IPS-11a (cell line): ENCODE data around the gene HDAC9.

Experiments
- H3K4me3 ChIP-seq: one replicate; pipeline ENCODE4 v1.5.1; 2013; ENCODE audit warnings: low read depth, low read length, control low read depth

Gene HDAC9

DNA sequence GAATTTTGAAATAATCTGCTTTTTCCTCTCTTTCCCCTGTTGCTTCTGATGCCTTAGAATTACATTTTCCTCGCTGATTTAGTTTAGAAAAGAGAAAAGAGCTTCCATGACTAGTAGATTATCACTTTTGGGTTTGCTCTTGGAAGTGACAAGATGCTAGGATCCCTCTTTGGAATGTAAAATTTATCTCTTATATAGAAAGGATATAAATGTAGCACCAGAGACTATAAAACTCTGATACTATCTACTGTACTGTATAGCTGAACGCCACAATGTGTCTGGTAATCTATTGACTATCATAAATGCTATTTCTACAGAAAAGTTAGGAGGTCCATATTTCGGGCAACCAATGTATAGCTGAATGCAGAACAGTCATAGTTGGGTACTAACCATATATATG is 1.1 kb upstream of the HDAC9 start:
- H3K4me3 ChIP-seq, result no peak overlapping the region

DNA sequence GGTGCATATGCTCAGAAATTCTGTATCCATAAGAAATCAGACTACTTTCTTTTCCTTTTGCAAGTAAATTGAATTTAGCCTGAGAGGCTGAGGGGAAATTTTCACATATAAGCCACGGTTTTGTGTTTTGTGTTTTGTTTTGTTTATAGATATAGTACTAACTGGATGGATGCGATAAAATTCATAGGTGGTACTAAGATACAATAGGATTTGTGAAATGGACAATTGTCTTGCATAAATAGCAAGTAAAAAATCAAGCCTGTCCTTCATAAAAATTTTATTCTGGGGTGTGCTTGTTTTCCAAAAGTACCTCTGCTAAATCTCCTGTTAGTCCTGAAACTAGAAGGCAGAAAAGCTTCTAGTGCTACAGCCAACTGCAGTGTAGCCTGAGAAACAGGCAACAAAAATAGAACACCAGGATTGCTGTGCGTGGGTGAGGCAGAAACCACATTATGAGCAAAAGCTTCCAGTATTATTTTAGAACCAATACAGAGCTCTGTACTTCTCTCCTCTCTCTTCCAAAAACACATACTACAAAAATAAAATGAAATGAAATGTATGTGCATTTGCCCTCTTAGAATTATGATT is 634 bp upstream of the HDAC9 start:
- H3K4me3 ChIP-seq, result no peak overlapping the region

DNA sequence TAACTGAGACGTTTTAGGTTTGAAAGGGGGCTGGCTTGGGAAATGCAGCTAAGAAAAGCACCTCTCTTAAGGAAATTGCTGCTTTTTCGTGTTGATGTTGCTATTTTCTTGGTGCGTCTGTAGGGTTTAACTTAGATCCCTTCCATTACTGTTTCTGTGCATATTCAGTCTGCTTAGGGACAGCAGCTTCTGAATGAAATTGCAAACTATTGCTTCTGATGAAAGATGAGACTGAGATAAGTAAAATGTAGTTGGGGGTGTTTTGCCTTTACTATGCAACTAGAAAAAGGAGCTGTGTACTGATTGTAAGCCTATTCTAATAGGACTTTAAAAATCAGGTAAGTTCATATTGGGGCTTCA is 772 bp downstream of the HDAC9 start:
- H3K4me3 ChIP-seq, result peak overlapping the region; percentile 52

DNA sequence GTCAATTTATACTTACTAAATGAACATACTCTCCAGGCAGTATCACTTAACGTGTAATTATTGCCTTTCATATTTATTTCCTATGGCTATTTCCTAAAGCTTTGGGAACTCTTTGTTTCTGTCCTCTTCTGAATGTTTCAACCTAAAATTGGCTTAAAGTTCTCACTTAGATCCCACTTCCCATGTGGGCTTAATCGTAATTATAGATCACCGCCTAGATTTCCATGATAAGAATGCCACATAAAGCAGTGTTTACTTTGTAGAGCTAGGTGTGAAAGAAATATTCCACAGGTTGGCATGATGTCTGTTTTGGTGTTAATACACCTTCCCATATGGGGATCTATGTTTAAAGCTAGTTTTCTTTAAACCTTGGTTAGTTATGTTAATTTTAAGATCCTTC is 1.5 kb downstream of the HDAC9 start:
- no peak overlapping the region for H3K4me3 ChIP-seq

DNA sequence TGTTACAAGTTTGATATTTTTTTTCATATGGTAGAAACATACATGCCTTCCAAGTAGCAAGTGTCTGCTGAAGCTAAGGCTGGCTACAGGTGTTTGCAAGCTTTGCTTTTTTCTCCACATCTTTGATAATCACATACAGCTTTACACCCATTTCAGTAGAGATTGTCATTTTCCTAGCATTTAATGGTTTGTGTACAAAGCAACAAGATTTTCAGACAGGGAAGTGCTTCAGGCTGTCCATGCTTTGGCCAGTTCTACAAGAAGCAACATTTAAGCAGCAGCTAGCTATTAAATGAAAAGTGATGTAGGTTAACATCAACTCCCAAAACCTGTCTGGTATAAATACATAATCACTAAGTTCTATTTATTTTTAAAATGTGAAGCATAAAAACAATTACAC is 2.3 kb downstream of the HDAC9 start:
- no peak overlapping the region for H3K4me3 ChIP-seq

DNA sequence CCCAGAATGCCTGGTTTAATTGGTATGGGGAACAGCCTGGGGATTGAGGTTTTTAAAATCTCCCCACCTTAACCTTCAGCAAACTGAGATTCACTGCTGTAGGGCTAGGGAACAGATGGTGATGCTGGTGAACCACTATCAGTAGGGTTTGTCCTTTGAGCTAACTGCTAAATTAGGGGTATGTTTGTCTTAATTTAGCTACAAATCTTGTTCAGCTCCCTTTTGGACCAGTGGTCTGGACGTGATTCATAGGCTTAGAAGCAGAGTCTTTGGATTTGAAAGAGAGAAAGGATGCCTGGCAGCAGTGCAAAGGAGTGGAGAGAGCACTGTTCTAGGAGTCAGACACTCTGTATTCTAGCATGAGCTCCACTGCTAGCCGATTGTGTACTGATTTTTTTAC is 2.8 kb downstream of the HDAC9 start:
- no peak overlapping the region for H3K4me3 ChIP-seq

DNA sequence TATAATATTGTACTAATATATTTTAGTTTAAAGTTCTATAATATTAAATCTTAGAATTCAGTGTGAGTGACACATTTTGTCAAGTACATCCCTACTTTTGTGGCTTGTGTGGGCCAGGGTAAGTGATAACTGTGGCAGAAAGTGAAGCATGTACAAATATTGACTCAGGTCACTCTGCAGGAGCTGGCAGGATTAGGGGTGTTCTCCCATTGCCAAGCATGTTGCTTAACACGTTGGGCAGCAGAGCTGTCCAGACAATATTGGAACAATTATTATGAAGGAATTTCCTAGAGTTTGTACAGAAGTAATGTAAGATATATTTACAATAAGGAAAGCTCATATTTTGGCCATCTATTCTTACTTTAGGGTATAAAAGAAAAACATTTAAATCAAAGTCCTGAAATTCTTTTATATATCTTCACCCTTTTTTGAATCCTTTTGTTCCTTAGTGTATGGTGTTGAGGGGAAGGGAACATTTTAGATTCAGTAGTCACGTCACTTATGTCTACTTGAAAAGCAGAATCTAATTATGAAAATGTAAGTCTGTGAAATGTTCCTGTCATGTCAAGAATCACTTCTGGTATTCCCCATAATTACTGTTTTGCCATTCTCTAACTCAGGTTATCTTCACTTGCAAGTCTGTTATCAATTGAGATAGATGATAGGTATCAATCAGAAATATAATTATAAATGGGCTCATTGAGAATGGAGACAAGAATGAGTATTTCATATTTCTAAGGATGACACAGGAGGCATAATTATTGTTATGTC is 4.0 kb downstream of the HDAC9 start:
- H3K4me3 ChIP-seq, result no peak overlapping the region

DNA sequence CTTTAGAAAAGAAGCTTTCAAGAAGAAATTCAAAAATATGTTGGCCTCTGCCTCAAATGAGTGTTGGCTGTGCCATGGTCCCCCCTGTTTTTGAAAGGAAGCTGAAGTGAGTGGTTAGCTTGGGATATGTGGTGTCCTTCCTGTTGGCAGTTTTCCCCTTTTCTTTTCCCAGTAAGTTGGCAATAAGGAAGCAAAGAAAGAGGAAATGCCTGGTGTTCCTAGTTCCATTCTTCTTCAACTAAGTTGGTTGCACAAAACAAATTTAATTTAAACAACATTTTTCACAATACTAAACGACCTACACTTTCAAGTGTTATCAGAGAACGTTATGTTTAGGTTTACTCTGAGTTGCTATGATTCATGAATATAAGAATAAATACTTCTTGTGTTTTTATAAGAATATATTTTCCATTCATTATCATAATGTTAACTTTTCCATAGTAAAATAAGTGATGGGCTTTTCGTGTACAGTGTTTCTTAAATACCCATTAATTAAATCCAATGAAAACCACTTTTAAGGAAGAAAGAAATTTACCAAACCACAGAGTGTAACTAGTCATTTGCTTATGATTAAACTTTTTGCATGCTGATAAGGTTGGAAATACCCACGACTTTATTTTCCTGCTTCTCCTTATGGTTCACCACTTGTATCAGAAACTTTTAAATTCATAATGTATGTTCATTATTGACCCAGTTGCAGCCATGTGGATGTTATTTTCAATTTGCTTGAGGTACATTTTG is 7.7 kb downstream of the HDAC9 start:
- no peak overlapping the region for H3K4me3 ChIP-seq

DNA sequence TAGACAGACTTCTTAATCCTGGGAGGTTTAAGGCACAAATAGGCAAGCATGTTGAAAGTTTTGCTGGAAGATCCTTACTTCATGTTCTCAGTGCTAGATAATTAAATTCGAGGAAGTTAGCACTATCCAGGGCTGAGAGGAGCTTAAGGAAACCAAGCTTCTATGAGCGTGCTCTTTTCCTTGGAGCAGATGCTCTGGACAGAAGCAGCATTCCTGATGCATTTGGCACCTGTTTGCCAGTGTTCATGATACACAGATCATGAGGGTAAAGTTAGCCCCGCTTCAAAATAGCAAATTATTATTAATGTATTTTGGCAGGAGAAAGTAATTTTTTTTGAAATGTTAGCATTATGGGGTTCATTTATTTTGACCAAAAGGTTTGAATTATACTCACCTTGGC is 9.4 kb downstream of the HDAC9 start:
- H3K4me3 ChIP-seq, result no peak overlapping the region

DNA sequence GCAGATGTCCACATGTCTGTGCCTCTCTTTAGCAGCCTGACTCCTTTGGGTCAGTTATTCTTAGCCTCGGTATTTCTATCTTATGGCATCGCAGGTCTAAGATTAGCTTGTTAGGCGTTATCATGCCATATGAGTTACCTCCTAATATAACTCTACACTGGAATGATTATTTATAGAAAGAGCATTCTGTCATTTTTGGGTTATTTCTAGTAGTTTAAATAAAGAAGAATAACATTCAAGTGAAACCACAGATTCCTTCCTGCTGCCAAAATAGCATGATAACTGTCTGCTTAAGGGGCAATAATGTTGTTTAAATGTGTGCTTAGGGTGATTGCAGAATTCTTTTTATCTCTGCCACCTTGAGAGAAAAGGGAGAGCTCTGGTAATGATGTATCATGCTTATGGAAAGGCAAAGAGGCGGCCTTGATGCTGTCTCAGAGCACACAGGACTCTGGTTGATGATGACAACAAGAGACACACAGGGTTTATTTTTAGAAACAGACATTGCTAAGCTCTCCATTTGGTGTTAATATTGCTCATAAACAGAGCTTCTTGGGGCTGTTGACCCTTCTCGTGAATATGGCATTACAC is 10.4 kb downstream of the HDAC9 start:
- no peak overlapping the region for H3K4me3 ChIP-seq

DNA sequence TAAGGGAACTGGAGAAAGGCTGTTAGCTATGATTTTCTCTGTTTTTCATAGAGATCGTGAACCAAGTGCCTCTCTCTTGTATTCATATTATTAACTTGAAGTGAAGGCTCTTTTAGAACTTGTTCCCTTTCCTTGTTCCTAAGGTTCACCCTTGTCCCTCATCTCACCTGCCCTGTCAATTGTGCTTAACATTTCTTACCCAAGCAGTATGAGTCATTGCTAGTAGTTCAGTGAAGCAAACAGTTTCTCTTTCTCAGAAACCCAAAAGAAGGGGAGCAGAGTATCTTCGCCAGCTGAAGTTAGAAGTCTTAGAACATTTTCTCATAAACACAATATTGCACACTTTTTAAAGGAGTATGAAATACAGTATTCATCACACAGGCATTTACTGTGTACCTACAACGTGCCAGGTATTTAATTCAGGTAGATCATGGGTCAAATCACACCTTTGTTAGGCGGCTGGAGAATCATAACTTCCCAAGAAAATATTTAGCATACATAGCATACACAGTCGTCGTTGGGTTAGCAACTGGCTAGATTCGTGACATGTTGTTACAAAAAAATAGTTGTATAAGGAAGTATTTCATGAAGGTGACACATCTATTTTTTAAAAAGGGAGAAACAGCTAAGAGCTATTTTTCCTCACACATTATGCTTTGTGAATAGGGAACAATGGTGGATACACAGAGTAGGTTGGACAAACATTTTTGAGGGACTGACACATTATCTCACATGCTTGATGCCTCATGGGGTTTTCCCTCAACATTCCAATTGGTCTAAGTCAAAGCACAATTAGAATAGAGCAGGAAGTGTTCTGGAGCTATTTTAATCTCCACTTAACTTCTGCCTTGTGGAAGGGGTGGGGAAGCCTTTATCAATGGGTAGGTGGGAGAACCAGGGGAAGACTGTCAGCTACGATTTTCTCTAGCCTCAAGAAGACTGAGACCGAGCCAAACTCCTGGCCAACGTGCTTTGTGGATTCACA is 13.2 kb downstream of the HDAC9 start:
- H3K4me3 ChIP-seq, result no peak overlapping the region

DNA sequence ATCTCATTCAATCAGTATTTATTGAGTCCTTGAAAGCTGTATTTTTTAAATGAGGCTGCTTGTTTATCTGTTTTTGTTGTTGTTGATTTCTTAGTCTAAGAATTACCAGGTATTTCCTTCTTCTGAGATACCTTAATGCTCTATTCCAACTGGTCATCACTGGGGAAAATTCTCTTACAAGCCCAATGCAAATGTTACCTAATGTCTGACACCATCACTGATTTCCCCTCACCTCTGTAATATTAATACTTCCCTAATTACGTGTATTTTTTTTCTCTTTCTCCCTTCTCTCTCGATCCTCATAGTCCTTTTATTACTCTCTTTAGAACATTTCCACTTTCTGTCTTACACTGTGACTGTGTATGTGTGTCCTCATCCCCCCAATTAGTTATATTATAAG is 13.9 kb downstream of the HDAC9 start:
- H3K4me3 ChIP-seq, result no peak overlapping the region

DNA sequence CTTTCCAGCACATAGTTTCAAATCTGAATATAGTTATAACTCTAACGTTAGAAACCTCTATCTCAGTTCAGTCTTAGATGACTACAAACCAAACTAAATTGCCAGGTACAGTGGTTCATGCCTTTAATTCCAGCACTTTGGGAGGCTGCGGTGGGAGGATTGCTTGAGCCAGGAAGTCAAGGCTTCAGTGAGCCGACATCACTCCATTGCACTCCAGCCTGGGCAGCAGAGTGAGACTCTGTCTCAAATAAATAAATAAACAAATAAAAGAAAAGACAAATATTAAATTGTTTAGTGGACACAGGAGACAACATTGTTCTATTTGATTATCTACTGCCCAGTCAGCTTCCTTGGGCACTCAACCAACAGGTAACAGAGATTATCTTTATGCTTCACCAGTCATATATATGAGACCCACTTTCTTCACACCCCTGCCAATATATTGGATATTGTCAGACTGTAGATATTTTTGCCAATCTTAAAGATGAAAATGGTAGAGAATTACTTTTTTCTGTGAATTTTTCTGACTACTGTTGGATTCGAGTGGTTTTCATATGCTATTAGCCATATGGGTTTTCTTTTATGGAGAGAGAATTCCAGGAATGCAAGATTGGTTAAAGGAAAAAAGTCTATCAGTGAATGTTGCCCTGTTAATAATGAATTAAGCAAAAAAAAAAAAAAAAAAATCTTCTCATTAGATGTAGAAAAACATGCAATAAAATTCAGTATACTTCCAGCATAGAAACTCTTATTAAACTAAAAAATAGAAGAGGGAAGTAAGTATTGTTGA is 16.0 kb downstream of the HDAC9 start:
- no peak overlapping the region for H3K4me3 ChIP-seq

DNA sequence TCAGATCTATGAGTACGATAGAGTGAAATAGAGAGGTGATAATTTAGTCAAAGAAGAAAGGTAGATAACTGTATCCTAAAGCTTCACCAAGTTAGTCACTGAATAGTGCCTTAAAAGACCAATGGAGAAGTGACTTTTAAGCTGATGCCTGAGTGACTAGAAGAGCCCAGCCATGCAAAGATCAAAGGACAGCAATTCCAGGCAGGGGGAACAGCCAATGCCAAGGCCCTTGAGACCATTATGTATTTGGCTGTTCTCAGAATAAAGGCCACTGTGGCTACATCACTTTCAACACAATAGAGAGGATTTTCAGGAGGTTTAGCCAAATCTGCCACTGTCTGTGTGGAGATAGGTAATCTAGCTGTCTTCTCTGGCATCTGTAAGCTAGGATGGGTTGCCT is 17.8 kb downstream of the HDAC9 start:
- H3K4me3 ChIP-seq, result no peak overlapping the region

DNA sequence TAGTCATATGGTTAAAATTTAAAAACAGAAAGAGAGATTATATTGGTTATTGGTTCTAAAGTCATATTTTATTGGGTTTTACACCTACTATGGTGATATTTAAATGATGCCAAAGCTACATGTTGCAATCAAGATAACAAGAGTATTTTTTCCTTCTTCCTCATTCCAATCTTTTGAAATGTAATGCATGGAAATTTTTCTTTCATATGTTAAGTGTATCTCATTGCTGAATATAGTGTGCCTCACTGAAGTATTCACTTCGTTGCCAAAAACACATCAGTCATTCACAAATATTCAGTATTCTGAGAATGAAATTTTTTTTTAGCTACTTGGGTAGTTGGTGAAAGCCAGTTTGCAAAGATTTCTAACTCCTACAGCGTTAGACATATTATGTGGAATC is 19.5 kb downstream of the HDAC9 start:
- H3K4me3 ChIP-seq, result no peak overlapping the region

DNA sequence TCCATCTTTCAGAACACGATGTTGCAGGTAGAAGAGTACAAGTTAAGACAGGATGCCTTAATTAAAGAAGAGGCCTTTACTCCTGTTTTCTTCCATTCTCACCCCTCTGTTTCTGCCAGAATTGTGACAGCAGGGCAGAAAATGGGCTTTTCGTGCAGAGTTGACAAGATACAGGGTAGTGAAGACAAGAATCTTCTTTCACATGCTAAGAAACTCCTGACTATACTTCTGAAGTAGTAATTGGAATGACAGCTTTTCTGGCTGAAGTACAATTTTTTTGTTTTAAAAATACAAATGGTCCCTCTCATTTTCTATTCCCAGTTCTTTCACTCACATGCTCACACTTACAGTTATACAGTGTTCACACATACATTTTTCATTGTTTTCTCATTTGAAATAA is 22.1 kb downstream of the HDAC9 start:
- no peak overlapping the region for H3K4me3 ChIP-seq

DNA sequence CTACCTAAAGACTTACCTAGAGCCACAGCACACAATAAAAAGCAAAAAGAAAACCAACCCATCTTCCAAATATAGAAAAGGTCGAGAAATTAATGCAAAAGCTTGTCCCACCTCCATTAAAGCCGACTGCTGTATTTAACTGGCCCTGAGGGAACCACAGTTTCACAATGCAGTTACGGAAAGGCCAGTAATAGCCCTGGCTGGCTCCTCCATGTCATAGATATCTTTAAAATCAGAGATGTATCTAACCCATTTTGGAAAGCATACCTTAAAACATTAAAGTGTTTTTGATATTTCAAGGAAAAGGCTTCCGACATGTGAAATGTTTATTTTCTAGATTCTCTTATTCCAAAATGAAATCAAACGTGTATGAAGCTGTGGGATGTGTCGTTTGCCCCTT is 23.0 kb downstream of the HDAC9 start:
- no peak overlapping the region for H3K4me3 ChIP-seq

DNA sequence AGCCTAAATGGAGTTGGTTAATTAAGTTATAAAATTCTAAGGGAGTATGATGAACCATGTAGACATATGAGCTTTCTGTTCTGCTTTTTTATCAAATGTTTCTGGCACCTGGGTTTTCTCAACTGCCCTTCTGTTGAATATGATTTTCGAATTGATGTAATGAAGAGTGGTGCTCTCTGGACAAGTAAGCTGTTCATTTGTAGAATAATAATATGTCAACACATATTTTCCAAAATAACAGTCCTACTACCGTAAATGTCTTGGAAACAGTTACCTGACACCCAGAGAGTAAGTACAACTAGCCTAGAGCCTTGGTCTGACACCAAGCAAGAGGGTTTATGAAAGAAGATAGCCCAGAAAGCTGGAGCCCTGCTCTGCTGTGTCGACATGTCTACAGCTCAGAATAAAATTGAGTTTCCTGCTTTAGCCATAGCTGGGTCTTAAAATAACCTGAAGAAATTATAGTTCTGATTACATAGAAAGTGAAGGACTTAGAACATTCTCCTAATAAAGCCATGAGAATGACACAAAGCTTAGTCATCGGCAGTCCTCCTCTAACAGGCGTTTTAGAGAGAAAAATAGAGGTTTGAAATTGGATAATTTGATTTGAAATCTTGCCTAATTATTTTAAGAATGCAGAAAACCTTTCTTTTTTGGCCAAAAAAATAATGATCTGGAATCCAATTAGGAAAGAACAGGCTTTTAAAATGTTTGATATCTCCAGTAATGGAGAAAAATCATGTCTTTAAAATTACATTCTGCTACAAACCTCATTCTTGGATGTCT is 25.1 kb downstream of the HDAC9 start:
- no peak overlapping the region for H3K4me3 ChIP-seq

DNA sequence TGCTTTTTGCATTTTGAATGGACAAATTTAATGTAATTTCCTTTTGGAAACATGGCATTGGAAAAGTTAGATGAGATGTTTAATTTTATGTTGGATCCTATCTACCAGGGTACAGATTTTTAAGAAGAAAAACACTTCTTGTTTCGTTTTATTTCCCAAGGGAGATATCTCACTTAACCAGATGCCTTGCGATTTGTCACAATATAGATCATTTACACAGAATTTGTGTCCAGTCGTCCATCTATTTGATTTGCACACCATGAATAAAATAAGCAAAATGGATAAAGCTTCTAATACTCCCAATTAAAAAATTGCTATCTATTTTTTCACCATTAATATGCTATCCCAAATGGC is 25.7 kb downstream of the HDAC9 start:
- no peak overlapping the region for H3K4me3 ChIP-seq
